Keratinocyte (primary cell): ENCODE data around the gene RPTN. TPM values are rescaled to one million over a fixed set of nuclear protein-coding genes. Genes with fewer than 3 reads are reported as not detected.

Experiments used
- DNase-seq: peaks from one replicate; pipeline ENCODE4 v3.0.0-alpha.2; 2011; ENCODE audit warnings: low read depth, missing footprints, low spot score
- FAIRE-seq: peaks from 2 replicates; lab custom pipeline; 2011; peaks lifted over from hg19 to GRCh38; lab: Jason Lieb, UNC
- H2AFZ ChIP-seq: 2 replicates; pipeline ENCODE4 v1.6.0; 2012; ENCODE audit warnings: low read length, control low read depth, inconsistent platforms; ENCODE audit not compliant: control insufficient read depth
- H3K27ac ChIP-seq: 2 replicates; pipeline ENCODE4 v1.5.1; 2011; ENCODE audit warnings: low read length; ENCODE audit not compliant: control insufficient read depth, insufficient read depth
- H3K27me3 ChIP-seq: 3 replicates; pipeline ENCODE4 v1.6.0; 2011; ENCODE audit warnings: low read length; ENCODE audit not compliant: control insufficient read depth, insufficient read depth; ENCODE audit errors: extremely low read depth
- H3K36me3 ChIP-seq, 2 experiments: 2 replicates in 1 of 2; 3 replicates in 1 of 2; pipeline ENCODE4 v1.5.1; 2011; ENCODE audit warnings: low read length in 2 of 2, mild to moderate bottlenecking in 1 of 2; ENCODE audit not compliant: control insufficient read depth in 2 of 2, insufficient read depth in 2 of 2; ENCODE audit errors: extremely low read depth in 1 of 2
- H3K4me1 ChIP-seq: 3 replicates; pipeline ENCODE4 v1.5.1; 2011; ENCODE audit warnings: low read length; ENCODE audit not compliant: control insufficient read depth, insufficient read depth; ENCODE audit errors: extremely low read depth
- H3K4me2 ChIP-seq: 3 replicates; pipeline ENCODE4 v1.6.0; 2011; ENCODE audit warnings: low read depth, low read length; ENCODE audit not compliant: control insufficient read depth, insufficient read depth; ENCODE audit errors: extremely low read depth
- H3K4me3 ChIP-seq, 3 experiments: fragments of 200-600 bp in 1 of 3; sonication (generic) in 1 of 3; 2 replicates in 2 of 3; 3 replicates in 1 of 3; pipeline ENCODE4 v1.5.1; 2011 to 2016; ENCODE audit warnings: low read length in 3 of 3, mild to moderate bottlenecking in 3 of 3, control low read depth in 2 of 3, inconsistent platforms in 1 of 3, low read depth in 1 of 3, mixed read lengths in 1 of 3, mixed run types in 1 of 3, moderate library complexity in 1 of 3; ENCODE audit not compliant: control insufficient read depth in 2 of 3, insufficient read depth in 2 of 3; ENCODE audit errors: extremely low read depth in 1 of 3
- H3K79me2 ChIP-seq: 2 replicates; pipeline ENCODE4 v1.6.0; 2012; ENCODE audit warnings: low read length; ENCODE audit not compliant: control insufficient read depth, insufficient read depth
- H3K9ac ChIP-seq: 3 replicates; pipeline ENCODE4 v1.6.0; 2011; ENCODE audit warnings: low read length; ENCODE audit not compliant: control insufficient read depth, insufficient read depth; ENCODE audit errors: extremely low read depth
- H3K9me1 ChIP-seq: 3 replicates; pipeline ENCODE4 v1.6.0; 2011; ENCODE audit warnings: low read length; ENCODE audit not compliant: control insufficient read depth, insufficient read depth; ENCODE audit errors: extremely low read depth
- H3K9me3 ChIP-seq: 2 replicates; pipeline ENCODE4 v1.5.1; 2012; ENCODE audit warnings: low read depth, low read length; ENCODE audit not compliant: control insufficient read depth
- H4K20me1 ChIP-seq: 3 replicates; pipeline ENCODE4 v1.6.0; 2011; ENCODE audit warnings: low read length; ENCODE audit not compliant: control insufficient read depth, insufficient read depth; ENCODE audit errors: extremely low read depth
- EZH2 ChIP-seq: IDR thresholded peaks from one replicate; pipeline ENCODE4 v1.6.1; 2012; ENCODE audit warnings: inconsistent platforms, mild to moderate bottlenecking, low read length, moderate library complexity
- dilution Hi-C: fragments of 300-500 bp; cut with MboI; formaldehyde crosslinking; loops from one replicate; pipeline ENCODE4 v1.7.0; 2020; ENCODE audit warnings: low sequenced_read_pairs; ENCODE audit not compliant: extremely low pct_ligation_motif_present
- polyA plus RNA-seq, 5 experiments: library from polyadenylated mRNA; depleted of rRNA in 3 of 5; stranded (reverse) in 3 of 5; stranded (forward) in 1 of 5; unstranded in 1 of 5; fragments of >200 nt; gene quantifications; 1 replicate in 1 of 5; 2 replicates in 3 of 5; 3 replicates in 1 of 5; pipeline versions ENCODE4 v1.2.1 to v1.2.3, GENCODE V29; 2011 to 2012; ENCODE audit warnings: missing spikeins in 2 of 5, low read depth in 1 of 5, low replicate concordance in 1 of 5
- TF ChIP-seq, protein P1 (sequence below), 3 experiments: IDR thresholded peaks in 1 of 3; conservative IDR thresholded peaks in 1 of 3; optimal IDR thresholded peaks in 1 of 3; 2 replicates in 2 of 3; 3 replicates in 1 of 3; pipeline versions ENCODE3 to v1.5.1; 2011; ENCODE audit warnings: low read length in 3 of 3, mild to moderate bottlenecking in 3 of 3, moderate library complexity in 2 of 3, control low read depth in 1 of 3, inconsistent platforms in 1 of 3; ENCODE audit not compliant: insufficient read depth in 2 of 3; ENCODE audit errors: extremely low read depth in 1 of 3

The RPTN gene
- polyA plus RNA-seq, 1 donor (not counting 4 experiments of a cell fraction or from before 2014, with no cell fraction given), result 0.64 TPM

DNA sequence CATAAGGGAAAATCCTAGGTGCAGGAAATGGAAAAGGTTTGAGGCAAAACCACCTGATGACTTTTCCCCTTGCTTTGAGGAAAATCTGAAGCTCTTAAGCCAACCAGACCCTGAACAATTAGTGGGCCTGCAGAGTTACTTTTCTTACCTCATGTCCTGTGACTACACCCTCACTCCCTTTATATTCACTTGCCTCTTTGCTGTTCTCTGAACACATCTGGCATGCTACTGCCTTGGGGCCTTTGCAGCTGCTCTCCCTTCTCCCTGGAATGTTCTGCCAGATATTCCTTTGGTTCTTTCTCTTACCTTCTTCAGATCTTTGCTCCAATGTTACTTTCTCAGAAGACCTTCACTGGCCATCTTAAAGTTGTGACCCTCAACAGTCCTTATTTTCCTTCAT, 21.8 kb downstream of the RPTN start:
- FAIRE-seq (peak; percentile 39), DNase-seq (no peak)
- Histone ChIP-seq H3K36me3 (no peaks in the 10 kb centered on the region), H3K9me1 (no peaks in the 10 kb centered on the region), H3K79me2 (no peaks in the 10 kb centered on the region), H3K4me1 (no peaks in the 10 kb centered on the region), H4K20me1 (no peaks in the 10 kb centered on the region), H3K27ac (no peak overlapping the region), H3K9ac (no peak overlapping the region), H2AFZ (no peak overlapping the region), H3K27me3 (no peaks in the 10 kb centered on the region), H3K4me2 (no peak overlapping the region), H3K4me3 (no peak overlapping the region), H3K9me3 (no peaks in the 10 kb centered on the region)
- TF ChIP-seq, protein P1, sequence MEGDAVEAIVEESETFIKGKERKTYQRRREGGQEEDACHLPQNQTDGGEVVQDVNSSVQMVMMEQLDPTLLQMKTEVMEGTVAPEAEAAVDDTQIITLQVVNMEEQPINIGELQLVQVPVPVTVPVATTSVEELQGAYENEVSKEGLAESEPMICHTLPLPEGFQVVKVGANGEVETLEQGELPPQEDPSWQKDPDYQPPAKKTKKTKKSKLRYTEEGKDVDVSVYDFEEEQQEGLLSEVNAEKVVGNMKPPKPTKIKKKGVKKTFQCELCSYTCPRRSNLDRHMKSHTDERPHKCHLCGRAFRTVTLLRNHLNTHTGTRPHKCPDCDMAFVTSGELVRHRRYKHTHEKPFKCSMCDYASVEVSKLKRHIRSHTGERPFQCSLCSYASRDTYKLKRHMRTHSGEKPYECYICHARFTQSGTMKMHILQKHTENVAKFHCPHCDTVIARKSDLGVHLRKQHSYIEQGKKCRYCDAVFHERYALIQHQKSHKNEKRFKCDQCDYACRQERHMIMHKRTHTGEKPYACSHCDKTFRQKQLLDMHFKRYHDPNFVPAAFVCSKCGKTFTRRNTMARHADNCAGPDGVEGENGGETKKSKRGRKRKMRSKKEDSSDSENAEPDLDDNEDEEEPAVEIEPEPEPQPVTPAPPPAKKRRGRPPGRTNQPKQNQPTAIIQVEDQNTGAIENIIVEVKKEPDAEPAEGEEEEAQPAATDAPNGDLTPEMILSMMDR (optimal IDR thresholded peaks at IDR 0.05 in 1 of 3, IDR thresholded peaks at IDR 0.05 in 1 of 3, conservative IDR thresholded peaks at IDR 0.05 in 1 of 3; ENCODE audit: extremely low read depth in 1 of 3, insufficient read depth in 2 of 3, low read length in 3 of 3), result no peak
- TF ChIP-seq EZH2, result no peak
- dilution Hi-C loops, result no loop called here

DNA sequence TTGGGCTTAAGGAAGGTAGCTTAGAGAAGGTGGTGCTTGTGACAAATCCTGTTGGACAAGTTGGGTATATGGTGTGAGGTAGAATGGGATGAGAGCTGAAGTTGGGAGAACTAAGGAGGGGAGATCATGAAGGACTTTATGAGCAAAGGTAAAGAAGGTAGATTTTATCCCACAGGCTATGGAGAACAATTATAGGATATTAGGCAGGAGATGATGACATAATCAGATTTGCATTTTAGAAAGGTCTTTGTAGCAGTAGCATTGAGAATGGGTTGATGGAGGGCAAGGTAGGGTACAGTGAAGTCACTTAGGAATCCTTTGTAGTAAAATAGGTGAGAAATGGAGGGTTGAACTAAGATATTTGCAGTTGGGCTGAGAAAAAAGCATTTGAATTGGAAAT, 28.8 kb downstream of the RPTN start:
- TF ChIP-seq EZH2, result no peak
- TF ChIP-seq, protein P1 (optimal IDR thresholded peaks at IDR 0.05 in 1 of 3, IDR thresholded peaks at IDR 0.05 in 1 of 3, conservative IDR thresholded peaks at IDR 0.05 in 1 of 3; ENCODE audit: extremely low read depth in 1 of 3, insufficient read depth in 2 of 3, low read length in 3 of 3), result no peak
- Histone ChIP-seq H2AFZ (no peak overlapping the region), H3K4me1 (no peaks in the 10 kb centered on the region), H3K9me3 (no peaks in the 10 kb centered on the region), H3K4me3 (no peak overlapping the region), H3K4me2 (no peak overlapping the region), H4K20me1 (no peaks in the 10 kb centered on the region), H3K9me1 (no peaks in the 10 kb centered on the region), H3K79me2 (no peaks in the 10 kb centered on the region), H3K27ac (no peak overlapping the region), H3K27me3 (peaks cover 6% of the 10 kb centered on the region), H3K36me3 (no peaks in the 10 kb centered on the region), H3K9ac (no peak overlapping the region)
- DNase-seq (no peak), FAIRE-seq (no peak)
- dilution Hi-C loops, result no loop called here
